Testis (tissue), 2 donors: ENCODE data around the gene FAM131A.

ENCODE experiments used
- POLR2A ChIP-seq: fragments of 450-650 bp; IDR thresholded peaks from one replicate; pipeline ENCODE4 v1.6.1; 2017; ENCODE audit warnings: antibody characterized with exemption, mild to moderate bottlenecking, moderate library complexity
- TF ChIP-seq, protein P1 (sequence below), 3 experiments: fragments of 450-650 bp in 2 of 3; fragments of 200-600 bp in 1 of 3; sonication (generic) in 1 of 3; IDR thresholded peaks; one replicate each; pipeline ENCODE4 v1.5.1; 2016 to 2019; ENCODE audit warnings: antibody characterized with exemption in 3 of 3, mild to moderate bottlenecking in 2 of 3, moderate library complexity in 1 of 3

DNA sequence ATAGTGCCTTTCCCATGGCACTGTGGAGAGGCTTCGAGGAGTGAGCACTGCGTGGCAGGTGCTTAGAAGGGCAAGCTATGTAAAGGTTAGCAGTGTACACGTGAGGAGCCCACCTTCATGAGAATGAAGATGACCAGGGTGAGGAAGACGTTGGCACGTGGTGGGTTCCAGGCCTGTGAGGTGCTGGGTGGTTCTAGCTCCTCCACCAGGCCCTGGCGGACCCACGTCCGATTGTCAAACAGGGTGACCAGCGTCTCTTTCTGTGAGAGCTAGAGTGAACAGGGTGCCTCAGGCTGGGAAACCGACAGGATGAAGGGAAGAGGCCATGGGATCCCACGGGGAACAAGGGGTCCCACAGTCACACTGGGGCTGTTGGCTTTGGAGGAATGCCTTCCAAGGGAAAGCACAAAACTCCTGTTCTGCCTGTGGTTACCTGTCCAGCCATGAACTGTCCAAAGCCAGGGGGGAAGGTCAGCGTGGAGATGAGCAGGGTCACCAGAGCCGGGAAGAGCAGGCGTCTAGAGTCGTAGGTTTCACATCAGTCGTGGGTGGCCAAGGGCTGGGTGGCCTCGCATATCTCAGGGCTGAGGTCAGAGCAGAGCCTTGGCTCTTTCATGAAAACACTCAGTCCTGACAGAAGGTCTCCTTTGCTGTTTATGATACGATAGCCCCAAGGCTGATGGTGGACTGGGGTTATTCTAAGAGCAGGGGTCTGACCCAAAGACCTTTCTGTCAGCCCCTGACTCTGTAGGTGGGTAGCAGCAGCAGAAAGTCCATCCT is 18.1 kb downstream of the FAM131A start:
- TF ChIP-seq, protein P1, sequence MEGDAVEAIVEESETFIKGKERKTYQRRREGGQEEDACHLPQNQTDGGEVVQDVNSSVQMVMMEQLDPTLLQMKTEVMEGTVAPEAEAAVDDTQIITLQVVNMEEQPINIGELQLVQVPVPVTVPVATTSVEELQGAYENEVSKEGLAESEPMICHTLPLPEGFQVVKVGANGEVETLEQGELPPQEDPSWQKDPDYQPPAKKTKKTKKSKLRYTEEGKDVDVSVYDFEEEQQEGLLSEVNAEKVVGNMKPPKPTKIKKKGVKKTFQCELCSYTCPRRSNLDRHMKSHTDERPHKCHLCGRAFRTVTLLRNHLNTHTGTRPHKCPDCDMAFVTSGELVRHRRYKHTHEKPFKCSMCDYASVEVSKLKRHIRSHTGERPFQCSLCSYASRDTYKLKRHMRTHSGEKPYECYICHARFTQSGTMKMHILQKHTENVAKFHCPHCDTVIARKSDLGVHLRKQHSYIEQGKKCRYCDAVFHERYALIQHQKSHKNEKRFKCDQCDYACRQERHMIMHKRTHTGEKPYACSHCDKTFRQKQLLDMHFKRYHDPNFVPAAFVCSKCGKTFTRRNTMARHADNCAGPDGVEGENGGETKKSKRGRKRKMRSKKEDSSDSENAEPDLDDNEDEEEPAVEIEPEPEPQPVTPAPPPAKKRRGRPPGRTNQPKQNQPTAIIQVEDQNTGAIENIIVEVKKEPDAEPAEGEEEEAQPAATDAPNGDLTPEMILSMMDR (IDR thresholded peaks at IDR 0.05) = no peak
- no peak for TF ChIP-seq POLR2A
